Measurements from ENCODE around the gene RGS7. TPM values are rescaled to one million over a fixed set of nuclear protein-coding genes. Genes with fewer than 3 reads are reported as not detected.
"Not testable (repeated sequence)": the region's sequence is repeated elsewhere in the genome, so short reads cannot be mapped to it uniquely, and the experiment has no call there.

The RGS7 gene
- total RNA-seq, 1 experiment from 2014 or later = 1.6 TPM

DNA sequence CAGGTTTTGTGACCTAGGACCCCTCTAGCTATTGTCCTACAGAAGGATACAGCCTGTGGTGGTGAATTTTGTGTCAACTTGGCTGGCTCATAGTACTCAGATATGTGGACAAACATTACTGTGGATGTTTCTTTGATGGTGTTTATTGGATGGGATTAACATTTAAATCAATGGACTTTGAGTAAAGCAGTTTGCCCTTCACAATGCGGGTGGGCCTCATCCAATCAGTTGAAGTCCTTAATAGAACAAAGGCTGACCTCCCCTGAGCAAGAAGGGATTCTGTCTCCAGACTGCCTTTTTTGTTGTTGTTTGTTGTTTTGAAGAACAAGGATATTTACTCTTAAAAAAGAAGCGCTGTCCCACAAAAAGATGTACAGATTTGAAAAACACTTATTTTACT, 535.1 kb downstream of the RGS7 start:
- DNase-seq (ENCODE audit: low read depth, low spot score) = no peak
- in situ Hi-C loops (cut with HindIII; ENCODE audit: low pct_unique_long_range_greater_than_20kb, low sequenced_read_pairs) = no loop called here

GRCh38 chr1:240820816-240821215, 536.2 kb downstream of the RGS7 start:
- in situ Hi-C loops (cut with HindIII; ENCODE audit: low pct_unique_long_range_greater_than_20kb, low sequenced_read_pairs) = no loop called here
- DNase-seq (ENCODE audit: low read depth, low spot score) = no peak

DNA sequence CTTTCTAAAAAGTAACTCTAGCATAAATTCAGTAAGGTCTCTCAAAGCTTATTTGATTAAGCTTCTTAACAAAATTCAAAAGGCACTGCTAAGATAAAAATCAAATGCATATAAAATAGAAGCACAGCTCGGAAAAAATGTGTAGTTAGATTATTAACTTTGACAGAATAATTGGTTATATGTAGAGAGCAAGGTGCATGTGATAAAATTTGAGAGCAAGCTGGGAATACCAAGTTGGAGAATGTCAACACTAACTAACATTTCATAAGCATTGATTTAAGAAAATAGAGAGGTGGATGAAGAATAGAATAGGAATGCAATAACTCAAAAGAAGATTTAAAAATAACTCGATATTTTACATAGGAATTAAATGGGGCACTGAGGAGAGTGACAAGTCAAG, 540.5 kb downstream of the RGS7 start:
- DNase-seq (ENCODE audit: low read depth, low spot score) = no peak
- in situ Hi-C loops (cut with HindIII; ENCODE audit: low pct_unique_long_range_greater_than_20kb, low sequenced_read_pairs) = no loop called here

- no peak for DNase-seq (ENCODE audit: low read depth, low spot score)
- in situ Hi-C loops (cut with HindIII; ENCODE audit: low pct_unique_long_range_greater_than_20kb, low sequenced_read_pairs) = no loop called here
These were observed 543.3 kb downstream of the RGS7 start for GRCh38 chr1:240813720-240814119.

DNA sequence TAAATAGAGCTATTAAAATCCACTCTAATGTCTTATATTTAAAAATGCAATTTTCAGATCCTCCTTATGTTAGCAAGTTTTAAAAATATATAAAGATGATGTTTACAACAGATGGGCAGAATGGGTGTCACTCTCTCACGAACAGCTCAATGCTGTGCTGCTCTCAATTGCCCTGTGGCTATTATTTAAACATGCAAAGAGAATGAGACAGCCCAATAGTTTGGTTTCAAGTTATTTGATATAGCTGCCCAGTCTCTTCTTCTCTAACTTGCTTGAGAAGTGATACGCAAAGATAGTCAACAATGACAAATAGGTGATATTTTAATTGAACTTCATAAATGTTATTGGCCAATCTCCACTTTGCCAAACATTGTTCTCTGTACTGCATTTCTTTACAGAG, 545.7 kb downstream of the RGS7 start:
- DNase-seq (ENCODE audit: low read depth, low spot score) = no peak
- in situ Hi-C loops (cut with HindIII; ENCODE audit: low pct_unique_long_range_greater_than_20kb, low sequenced_read_pairs) = no loop called here

- in situ Hi-C loops (cut with HindIII; ENCODE audit: low pct_unique_long_range_greater_than_20kb, low sequenced_read_pairs) = no loop called here
- DNase-seq (ENCODE audit: low read depth, low spot score) = no peak
These were observed 548.6 kb downstream of the RGS7 start for GRCh38 chr1:240808381-240808780.

DNA sequence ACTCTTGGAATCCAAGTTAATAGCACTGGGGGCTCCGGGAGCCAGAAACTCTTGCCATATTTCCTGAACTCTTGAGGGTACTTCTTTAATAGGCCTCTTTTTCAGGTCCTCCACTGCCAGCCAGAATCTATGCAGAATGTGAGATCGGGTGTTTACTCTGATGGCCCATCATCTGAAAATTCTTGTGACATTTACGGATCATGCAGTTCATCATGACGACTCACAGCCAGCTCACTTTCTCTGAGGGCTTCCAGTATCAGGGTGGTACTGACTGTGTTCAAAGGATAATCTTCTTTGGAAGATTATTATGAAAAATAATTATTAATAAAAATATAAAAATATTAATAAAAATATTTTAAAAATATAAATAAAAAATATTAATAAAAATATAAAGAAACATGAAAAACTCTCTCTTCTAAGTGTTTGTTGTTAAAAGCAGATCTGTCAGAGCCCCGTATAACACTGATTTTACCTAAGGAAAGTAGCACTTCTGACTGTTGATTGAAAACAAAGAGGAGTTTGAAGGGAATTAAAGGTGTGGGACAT, 550.7 kb downstream of the RGS7 start:
- DNase-seq (ENCODE audit: low read depth, low spot score) = no peak
- in situ Hi-C loops (cut with HindIII; ENCODE audit: low pct_unique_long_range_greater_than_20kb, low sequenced_read_pairs) = no loop called here

GRCh38 chr1:240804475-240804874, 552.5 kb downstream of the RGS7 start:
- in situ Hi-C loops (cut with HindIII; ENCODE audit: low pct_unique_long_range_greater_than_20kb, low sequenced_read_pairs) = no loop called here
- DNase-seq (ENCODE audit: low read depth, low spot score) = no peak

- DNase-seq (ENCODE audit: low read depth, low spot score) = no peak
- in situ Hi-C loops (cut with HindIII; ENCODE audit: low pct_unique_long_range_greater_than_20kb, low sequenced_read_pairs) = no loop called here
These were observed 553.9 kb downstream of the RGS7 start for GRCh38 chr1:240803151-240803550.

GRCh38 chr1:240802271-240802670, 554.7 kb downstream of the RGS7 start:
- no peak for DNase-seq (ENCODE audit: low read depth, low spot score)
- in situ Hi-C loops (cut with HindIII; ENCODE audit: low pct_unique_long_range_greater_than_20kb, low sequenced_read_pairs) = no loop called here

GRCh38 chr1:240801442-240801841, 555.6 kb downstream of the RGS7 start:
- DNase-seq (ENCODE audit: low read depth, low spot score) = no peak
- in situ Hi-C loops (cut with HindIII; ENCODE audit: low pct_unique_long_range_greater_than_20kb, low sequenced_read_pairs) = no loop called here

DNA sequence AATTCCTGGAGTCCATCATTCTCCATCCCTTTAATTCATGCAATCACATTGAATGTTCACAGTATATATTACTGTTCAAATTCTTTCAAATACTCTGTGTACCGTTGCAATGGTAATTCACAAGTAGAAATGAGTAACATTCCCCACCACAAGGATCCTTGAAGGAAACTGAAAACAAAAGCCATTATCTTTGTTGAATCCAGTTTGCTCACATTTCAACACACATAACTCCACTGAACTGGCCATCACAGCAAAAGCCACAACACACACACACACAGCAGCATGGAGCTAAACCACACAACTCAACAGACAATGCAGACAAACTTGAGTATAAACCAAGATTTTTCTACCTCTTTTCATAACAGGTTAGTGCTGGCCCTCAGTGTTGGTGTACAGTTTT, 556.7 kb downstream of the RGS7 start:
- DNase-seq (ENCODE audit: low read depth, low spot score) = no peak
- in situ Hi-C loops (cut with HindIII; ENCODE audit: low pct_unique_long_range_greater_than_20kb, low sequenced_read_pairs) = no loop called here

DNA sequence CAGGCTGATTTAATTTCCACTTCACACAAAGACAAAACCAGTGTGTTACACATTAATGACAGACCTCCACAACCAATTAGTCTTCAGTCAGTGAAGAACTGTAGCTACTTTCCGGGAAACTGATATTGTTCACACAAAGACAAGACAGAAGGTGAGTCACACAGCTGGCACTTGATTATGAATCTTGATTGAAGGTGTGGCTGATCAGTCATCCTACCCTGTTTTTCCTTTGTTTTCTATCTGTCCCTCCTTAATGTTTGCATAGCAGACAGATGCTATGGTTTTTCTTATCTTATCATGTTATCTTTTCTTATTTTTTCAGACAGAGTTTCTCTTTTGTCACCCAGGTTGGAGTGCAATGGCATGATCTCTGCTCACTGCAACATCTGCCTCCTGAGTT, 560.0 kb downstream of the RGS7 start:
- no peak for DNase-seq (ENCODE audit: low read depth, low spot score)
- in situ Hi-C loops (cut with HindIII; ENCODE audit: low pct_unique_long_range_greater_than_20kb, low sequenced_read_pairs) = no loop called here

GRCh38 chr1:240794046-240794843, 562.8 kb downstream of the RGS7 start:
- no peak for DNase-seq (ENCODE audit: low read depth, low spot score)
- in situ Hi-C loops (cut with HindIII; ENCODE audit: low pct_unique_long_range_greater_than_20kb, low sequenced_read_pairs) = no loop called here

DNA sequence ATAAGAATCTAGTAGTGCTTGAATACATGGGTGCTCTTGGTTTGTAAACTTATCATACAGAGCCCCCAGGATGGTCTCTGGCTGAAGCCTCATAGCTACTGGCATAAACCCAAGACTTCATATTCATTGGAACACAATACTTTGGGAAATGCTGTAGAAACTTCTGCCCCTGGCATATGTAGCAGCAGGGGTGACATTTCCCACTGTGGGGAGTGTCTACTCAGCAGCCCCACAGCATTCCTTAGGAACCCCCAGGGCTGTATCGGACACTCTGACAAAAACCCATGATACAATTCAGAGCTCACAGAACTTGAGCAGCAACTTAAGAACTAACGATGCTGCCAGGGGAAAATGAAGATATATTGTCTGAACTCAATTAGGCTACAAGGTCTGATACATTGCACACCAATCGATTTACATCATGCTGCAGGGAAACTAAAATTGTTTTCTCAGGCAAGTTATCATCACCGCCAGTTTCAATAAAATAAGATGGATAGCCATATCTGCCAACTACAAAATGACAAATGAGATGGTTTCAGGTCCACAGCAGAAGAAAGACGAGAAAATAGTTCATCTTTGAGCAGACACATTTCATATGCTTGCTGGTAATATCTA, 564.0 kb downstream of the RGS7 start:
- in situ Hi-C loops (cut with HindIII; ENCODE audit: low pct_unique_long_range_greater_than_20kb, low sequenced_read_pairs) = no loop called here
- DNase-seq (ENCODE audit: low read depth, low spot score) = no peak

GRCh38 chr1:240790856-240791255, 566.1 kb downstream of the RGS7 start:
- in situ Hi-C loops (cut with HindIII; ENCODE audit: low pct_unique_long_range_greater_than_20kb, low sequenced_read_pairs) = no loop called here
- no peak for DNase-seq (ENCODE audit: low read depth, low spot score)

DNA sequence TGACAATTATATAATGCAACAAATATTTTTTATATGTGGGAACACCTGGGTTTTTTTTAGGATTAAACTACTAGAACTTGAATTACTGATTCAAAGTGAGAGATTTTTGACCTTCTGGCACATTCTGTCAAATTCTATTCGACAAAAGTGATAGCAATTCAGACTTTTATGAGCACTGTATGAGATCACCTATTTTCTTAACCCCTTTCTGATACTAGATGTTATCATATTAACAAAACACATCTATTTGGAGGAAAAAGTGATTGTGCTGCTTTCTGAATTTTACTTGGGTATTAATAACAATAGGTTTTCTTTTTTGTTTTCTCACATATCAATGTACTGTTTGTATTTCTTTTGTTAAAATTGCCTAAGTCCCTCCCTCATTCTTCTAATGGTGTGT, 570.1 kb downstream of the RGS7 start:
- DNase-seq (ENCODE audit: low read depth, low spot score) = no peak
- in situ Hi-C loops (cut with HindIII; ENCODE audit: low pct_unique_long_range_greater_than_20kb, low sequenced_read_pairs) = no loop called here

GRCh38 chr1:240784776-240785175, 572.2 kb downstream of the RGS7 start:
- in situ Hi-C loops (cut with HindIII; ENCODE audit: low pct_unique_long_range_greater_than_20kb, low sequenced_read_pairs) = no loop called here
- DNase-seq (ENCODE audit: low read depth, low spot score) = no peak

GRCh38 chr1:240783728-240784137, 573.3 kb downstream of the RGS7 start:
- in situ Hi-C loops (cut with HindIII; ENCODE audit: low pct_unique_long_range_greater_than_20kb, low sequenced_read_pairs); DNase-seq (ENCODE audit: low read depth, low spot score): not testable (repeated sequence)
